HepG2 (cell line): Measurements from ENCODE around the gene TGM4. TPM values are rescaled to one million over a fixed set of nuclear protein-coding genes. Genes with fewer than 3 reads are reported as not detected.

ENCODE experiments used
- FOXC1 ChIP-seq: sonication (generic); formaldehyde crosslinking; IDR thresholded peaks from 2 replicates; pipeline ENCODE4 v1.8.0; 2022; ENCODE audit warnings: mild to moderate bottlenecking, missing genetic modification reagents, borderline replicate concordance
- GATAD2A ChIP-seq: IDR thresholded peaks from 2 replicates; pipeline ENCODE4 v1.6.1; 2016
- HOXA5 ChIP-seq: sonication (generic); formaldehyde crosslinking; IDR thresholded peaks from 2 replicates; pipeline ENCODE4 v1.4.0; 2020; ENCODE audit warnings: missing genetic modification reagents
- KDM2A ChIP-seq: sonication (generic); formaldehyde crosslinking; IDR thresholded peaks from 2 replicates; pipeline ENCODE4 v1.4.0; 2020; ENCODE audit warnings: low read depth, missing genetic modification reagents, borderline replicate concordance
- NCOA2 ChIP-seq: sonication (generic); formaldehyde crosslinking; IDR thresholded peaks from 2 replicates; pipeline ENCODE4 v1.8.0; 2022; ENCODE audit warnings: inconsistent platforms
- SIX4 ChIP-seq: sonication (generic); formaldehyde crosslinking; IDR thresholded peaks from 2 replicates; pipeline ENCODE4 v1.4.0; 2020; ENCODE audit warnings: missing genetic modification reagents
- SPEN ChIP-seq: sonication (generic); formaldehyde crosslinking; IDR thresholded peaks from 2 replicates; pipeline ENCODE4 v1.5.1; 2020; ENCODE audit warnings: low read depth, mild to moderate bottlenecking, missing genetic modification reagents
- ZNF263 ChIP-seq: sonication (generic); formaldehyde crosslinking; IDR thresholded peaks from 2 replicates; pipeline ENCODE4 v1.4.0; 2020; ENCODE audit warnings: missing genetic modification reagents
- ZNF670 ChIP-seq: sonication (generic); formaldehyde crosslinking; IDR thresholded peaks from 2 replicates; pipeline ENCODE4 v1.8.0; 2022; ENCODE audit warnings: mild to moderate bottlenecking, missing genetic modification reagents, borderline replicate concordance
- polyA plus RNA-seq, 8 experiments: library from polyadenylated mRNA; depleted of rRNA in 3 of 8; stranded (reverse) in 7 of 8; unstranded in 1 of 8; fragments of >200 nt; fragmentation: Illumina TruSeq in 4 of 8; extraction: Trizol in 4 of 8; gene quantifications; 2 replicates each; pipeline versions ENCODE4 v1.2.1 to v1.2.3, GENCODE V29; 2011 to 2016; ENCODE audit warnings: low read depth in 4 of 8, missing spikeins in 1 of 8, mixed read lengths in 1 of 8; ENCODE audit not compliant: insufficient read depth in 1 of 8
- total RNA-seq, 5 experiments: library from RNA; depleted of rRNA; stranded (reverse); fragments of >200 nt; fragmentation: Illumina TruSeq; extraction: Trizol; gene quantifications; 2 replicates each; pipeline ENCODE4 v1.2.3, GENCODE V29; 2016; ENCODE audit warnings: low read depth in 1 of 5
- TF ChIP-seq, protein P1 (sequence below): sonication (generic); formaldehyde crosslinking; IDR thresholded peaks from one replicate; pipeline ENCODE4 v1.5.1; 2020; ENCODE audit warnings: mild to moderate bottlenecking, missing genetic modification reagents; ENCODE audit errors: not compliant biosample characterization
- TF ChIP-seq, protein P2 (sequence below): sonication (generic); formaldehyde crosslinking; IDR thresholded peaks from 2 replicates; pipeline ENCODE4 v1.8.0; 2022; ENCODE audit warnings: mild to moderate bottlenecking, missing genetic modification reagents, moderate library complexity
- TF ChIP-seq, protein P3 (sequence below), 2 experiments: sonication (generic) in 1 of 2; formaldehyde crosslinking in 1 of 2; IDR thresholded peaks; 2 replicates each; pipeline versions ENCODE4 v1.4.0 to v1.6.1; 2016 to 2020; ENCODE audit warnings: borderline replicate concordance in 1 of 2, low read depth in 1 of 2, mild to moderate bottlenecking in 1 of 2, missing genetic modification reagents in 1 of 2
- TF ChIP-seq, protein P4 (sequence below): IDR thresholded peaks from 2 replicates; pipeline ENCODE4 v1.6.1; 2018; ENCODE audit warnings: missing genetic modification reagents

The TGM4 gene
- total and polyA plus RNA-seq, 2 of the 13 experiments (the other 11 are each of a cell fraction or from before 2014, with no cell fraction given), result 0.07 to 0.15 TPM

DNA sequence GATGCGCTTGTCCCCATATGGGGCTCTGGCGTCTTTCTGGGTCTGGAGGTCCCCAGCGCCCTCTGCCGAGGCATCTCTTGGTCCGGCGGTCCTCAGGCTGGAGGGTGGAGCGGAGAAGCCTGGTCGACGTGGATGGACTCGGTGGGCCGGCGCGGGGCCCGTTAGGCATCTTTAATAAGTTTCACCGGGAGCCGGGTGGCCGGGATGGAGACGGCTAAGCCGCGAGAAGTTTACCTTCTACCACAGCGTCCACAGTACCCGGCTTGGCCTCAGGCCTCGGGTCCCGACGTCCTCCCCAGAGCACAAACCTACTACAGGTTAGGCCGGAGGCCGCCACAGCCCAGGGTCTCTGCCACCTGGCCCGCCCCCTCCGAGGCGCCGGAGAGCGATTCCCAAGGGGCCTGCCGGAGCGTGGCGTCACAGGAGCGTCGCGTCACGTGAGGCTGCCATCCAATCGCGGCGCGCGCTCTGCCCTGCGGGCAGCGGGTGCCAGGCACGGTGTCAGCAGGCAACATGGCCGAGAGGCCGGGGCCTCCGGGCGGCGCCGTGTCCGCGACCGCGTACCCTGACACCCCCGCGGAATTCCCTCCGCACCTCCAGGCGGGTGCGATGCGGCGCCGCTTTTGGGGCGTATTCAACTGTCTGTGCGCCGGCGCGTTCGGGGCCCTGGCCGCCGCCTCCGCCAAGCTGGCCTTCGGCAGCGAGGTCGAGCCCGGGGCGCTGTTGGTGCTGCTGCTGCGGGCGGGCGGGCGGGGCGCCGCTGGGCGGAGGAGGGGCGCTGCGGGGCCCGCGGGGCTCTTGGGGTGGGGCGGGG lies 12.8 kb upstream of the TGM4 start, which contains the start of gene TMEM42 (continued):
- TF ChIP-seq, protein P1, sequence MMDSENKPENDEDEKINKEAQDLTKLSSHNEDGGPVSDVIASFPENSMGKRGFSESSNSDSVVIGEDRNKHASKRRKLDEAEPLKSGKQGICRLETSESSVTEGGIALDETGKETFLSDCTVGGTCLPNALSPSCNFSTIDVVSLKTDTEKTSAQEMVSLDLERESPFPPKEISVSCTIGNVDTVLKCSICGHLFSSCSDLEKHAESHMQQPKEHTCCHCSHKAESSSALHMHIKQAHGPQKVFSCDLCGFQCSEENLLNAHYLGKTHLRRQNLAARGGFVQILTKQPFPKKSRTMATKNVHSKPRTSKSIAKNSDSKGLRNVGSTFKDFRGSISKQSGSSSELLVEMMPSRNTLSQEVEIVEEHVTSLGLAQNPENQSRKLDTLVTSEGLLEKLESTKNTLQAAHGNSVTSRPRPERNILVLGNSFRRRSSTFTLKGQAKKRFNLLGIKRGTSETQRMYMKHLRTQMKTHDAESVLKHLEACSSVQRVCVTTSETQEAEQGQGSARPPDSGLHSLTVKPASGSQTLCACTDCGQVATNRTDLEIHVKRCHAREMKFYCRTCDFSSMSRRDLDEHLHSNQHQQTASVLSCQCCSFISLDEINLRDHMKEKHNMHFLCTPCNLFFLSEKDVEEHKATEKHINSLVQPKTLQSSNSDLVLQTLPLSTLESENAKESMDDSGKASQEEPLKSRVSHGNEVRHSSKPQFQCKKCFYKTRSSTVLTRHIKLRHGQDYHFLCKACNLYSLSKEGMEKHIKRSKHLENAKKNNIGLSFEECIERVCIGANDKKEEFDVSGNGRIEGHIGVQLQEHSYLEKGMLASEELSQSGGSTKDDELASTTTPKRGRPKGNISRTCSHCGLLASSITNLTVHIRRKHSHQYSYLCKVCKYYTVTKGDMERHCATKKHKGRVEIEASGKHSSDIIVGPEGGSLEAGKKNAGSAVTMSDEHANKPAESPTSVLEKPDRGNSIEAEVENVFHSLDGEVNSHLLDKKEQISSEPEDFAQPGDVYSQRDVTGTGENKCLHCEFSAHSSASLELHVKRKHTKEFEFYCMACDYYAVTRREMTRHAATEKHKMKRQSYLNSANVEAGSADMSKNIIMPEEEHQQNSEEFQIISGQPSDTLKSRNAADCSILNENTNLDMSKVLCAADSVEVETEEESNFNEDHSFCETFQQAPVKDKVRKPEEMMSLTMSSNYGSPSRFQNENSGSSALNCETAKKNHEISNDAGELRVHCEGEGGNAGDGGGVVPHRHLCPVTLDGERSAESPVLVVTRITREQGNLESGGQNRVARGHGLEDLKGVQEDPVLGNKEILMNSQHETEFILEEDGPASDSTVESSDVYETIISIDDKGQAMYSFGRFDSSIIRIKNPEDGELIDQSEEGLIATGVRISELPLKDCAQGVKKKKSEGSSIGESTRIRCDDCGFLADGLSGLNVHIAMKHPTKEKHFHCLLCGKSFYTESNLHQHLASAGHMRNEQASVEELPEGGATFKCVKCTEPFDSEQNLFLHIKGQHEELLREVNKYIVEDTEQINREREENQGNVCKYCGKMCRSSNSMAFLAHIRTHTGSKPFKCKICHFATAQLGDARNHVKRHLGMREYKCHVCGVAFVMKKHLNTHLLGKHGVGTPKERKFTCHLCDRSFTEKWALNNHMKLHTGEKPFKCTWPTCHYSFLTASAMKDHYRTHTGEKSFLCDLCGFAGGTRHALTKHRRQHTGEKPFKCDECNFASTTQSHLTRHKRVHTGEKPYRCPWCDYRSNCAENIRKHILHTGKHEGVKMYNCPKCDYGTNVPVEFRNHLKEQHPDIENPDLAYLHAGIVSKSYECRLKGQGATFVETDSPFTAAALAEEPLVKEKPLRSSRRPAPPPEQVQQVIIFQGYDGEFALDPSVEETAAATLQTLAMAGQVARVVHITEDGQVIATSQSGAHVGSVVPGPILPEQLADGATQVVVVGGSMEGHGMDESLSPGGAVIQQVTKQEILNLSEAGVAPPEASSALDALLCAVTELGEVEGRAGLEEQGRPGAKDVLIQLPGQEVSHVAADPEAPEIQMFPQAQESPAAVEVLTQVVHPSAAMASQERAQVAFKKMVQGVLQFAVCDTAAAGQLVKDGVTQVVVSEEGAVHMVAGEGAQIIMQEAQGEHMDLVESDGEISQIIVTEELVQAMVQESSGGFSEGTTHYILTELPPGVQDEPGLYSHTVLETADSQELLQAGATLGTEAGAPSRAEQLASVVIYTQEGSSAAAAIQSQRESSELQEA (CRISPR knock-in tag), result peak; percentile 40
- TF ChIP-seq HOXA5 (CRISPR knock-in tag), result peak; percentile 50
- TF ChIP-seq ZNF263 (CRISPR knock-in tag), result peak; percentile 93
- peak; percentile 78 for TF ChIP-seq SPEN (CRISPR knock-in tag)
- TF ChIP-seq, protein P2, sequence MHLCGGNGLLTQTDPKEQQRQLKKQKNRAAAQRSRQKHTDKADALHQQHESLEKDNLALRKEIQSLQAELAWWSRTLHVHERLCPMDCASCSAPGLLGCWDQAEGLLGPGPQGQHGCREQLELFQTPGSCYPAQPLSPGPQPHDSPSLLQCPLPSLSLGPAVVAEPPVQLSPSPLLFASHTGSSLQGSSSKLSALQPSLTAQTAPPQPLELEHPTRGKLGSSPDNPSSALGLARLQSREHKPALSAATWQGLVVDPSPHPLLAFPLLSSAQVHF (CRISPR knock-in tag), result 0 out of 2 replicates have a peak, but pooled peaks have one; percentile 74
- 0 out of 2 replicates have a peak, but pooled peaks have one; percentile 33 for TF ChIP-seq GATAD2A
- TF ChIP-seq ZNF670 (CRISPR knock-in tag), result 0 out of 2 replicates have a peak, but pooled peaks have one; percentile 39
- TF ChIP-seq, protein P3, sequence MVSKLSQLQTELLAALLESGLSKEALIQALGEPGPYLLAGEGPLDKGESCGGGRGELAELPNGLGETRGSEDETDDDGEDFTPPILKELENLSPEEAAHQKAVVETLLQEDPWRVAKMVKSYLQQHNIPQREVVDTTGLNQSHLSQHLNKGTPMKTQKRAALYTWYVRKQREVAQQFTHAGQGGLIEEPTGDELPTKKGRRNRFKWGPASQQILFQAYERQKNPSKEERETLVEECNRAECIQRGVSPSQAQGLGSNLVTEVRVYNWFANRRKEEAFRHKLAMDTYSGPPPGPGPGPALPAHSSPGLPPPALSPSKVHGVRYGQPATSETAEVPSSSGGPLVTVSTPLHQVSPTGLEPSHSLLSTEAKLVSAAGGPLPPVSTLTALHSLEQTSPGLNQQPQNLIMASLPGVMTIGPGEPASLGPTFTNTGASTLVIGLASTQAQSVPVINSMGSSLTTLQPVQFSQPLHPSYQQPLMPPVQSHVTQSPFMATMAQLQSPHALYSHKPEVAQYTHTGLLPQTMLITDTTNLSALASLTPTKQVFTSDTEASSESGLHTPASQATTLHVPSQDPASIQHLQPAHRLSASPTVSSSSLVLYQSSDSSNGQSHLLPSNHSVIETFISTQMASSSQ (IDR thresholded peaks at IDR 0.05; ENCODE audit: low read depth), result no peak
- TF ChIP-seq, protein P3 (CRISPR knock-in tag; IDR thresholded peaks at IDR 0.05; ENCODE audit: borderline replicate concordance), result peak; percentile 31; the same call in 1 of the 2 replicates
- TF ChIP-seq SIX4 (CRISPR knock-in tag), result 0 out of 2 replicates have a peak, but pooled peaks have one; percentile 31
- TF ChIP-seq, protein P4, sequence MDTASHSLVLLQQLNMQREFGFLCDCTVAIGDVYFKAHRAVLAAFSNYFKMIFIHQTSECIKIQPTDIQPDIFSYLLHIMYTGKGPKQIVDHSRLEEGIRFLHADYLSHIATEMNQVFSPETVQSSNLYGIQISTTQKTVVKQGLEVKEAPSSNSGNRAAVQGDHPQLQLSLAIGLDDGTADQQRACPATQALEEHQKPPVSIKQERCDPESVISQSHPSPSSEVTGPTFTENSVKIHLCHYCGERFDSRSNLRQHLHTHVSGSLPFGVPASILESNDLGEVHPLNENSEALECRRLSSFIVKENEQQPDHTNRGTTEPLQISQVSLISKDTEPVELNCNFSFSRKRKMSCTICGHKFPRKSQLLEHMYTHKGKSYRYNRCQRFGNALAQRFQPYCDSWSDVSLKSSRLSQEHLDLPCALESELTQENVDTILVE (CRISPR knock-in tag), result no peak; the same call in 1 of the 2 replicates
- peak; percentile 71 for TF ChIP-seq KDM2A (CRISPR knock-in tag)
- peak; percentile 45; the same call in 1 of the 2 replicates for TF ChIP-seq NCOA2 (CRISPR knock-in tag)
- peak; percentile 34; the same call in 1 of the 2 replicates for TF ChIP-seq FOXC1 (CRISPR knock-in tag)
